Mucosa of descending colon (tissue), 3 donors: ENCODE results near the gene TMEM134. TPM values are rescaled to one million over a fixed set of nuclear protein-coding genes. Genes with fewer than 3 reads are reported as not detected.

ENCODE experiments used
- ATAC-seq: fragments of 200-7000 bp; cut with Tn5 transposase; one replicate; pipeline ENCODE4 v1.9.1; 2020; ENCODE audit warnings: mild to moderate bottlenecking, moderate library complexity
- DNase-seq, 3 donors: peaks; one replicate each; pipeline ENCODE4 v3.0.0-alpha.2; 2020
- H3K36me3 ChIP-seq: fragments of 200-600 bp; one replicate; pipeline ENCODE4 v1.8.0; 2021; ENCODE audit warnings: low read depth, mild to moderate bottlenecking
- H3K4me1 ChIP-seq: fragments of 200-600 bp; one replicate; pipeline ENCODE4 v1.8.0; 2021; ENCODE audit warnings: low read depth, mild to moderate bottlenecking
- H3K4me3 ChIP-seq: fragments of 200-600 bp; one replicate; pipeline ENCODE4 v1.8.0; 2021; ENCODE audit warnings: mild to moderate bottlenecking
- H3K9me3 ChIP-seq: fragments of 200-600 bp; one replicate; pipeline ENCODE4 v1.8.0; 2021; ENCODE audit warnings: mild to moderate bottlenecking
- CTCF ChIP-seq: fragments of 200-600 bp; IDR thresholded peaks from one replicate; pipeline ENCODE4 v1.8.0; 2022; ENCODE audit warnings: antibody characterized with exemption, mild to moderate bottlenecking
- intact Hi-C, 2 donors: fragments of 100-400 bp; cut with DNase I in 1 of 2; cut with micrococcal nuclease in 1 of 2; formaldehyde crosslinking; loops; one replicate each; pipeline versions ENCODE4 v1.11.0 to v1.11.1; 2022; cut with DNase I, micrococcal nuclease
- total RNA-seq, 3 donors: library from RNA; stranded (reverse); fragmentation: NEBNext Ultra II Directional in 2 of 3; extraction: Animal tissue kit (Norgen Biotek cat#: 25700) in 2 of 3; gene quantifications; one replicate each; pipeline versions ENCODE4 v1.2.1 to v1.2.4, GENCODE V29; 2021 to 2023
- donor health status: DM: no; HTN: no; CAD: no; lungs with moderate emphysema.
- donor health status: DM: no; HTN: no; CAD: no.
- donor health status: DM: no; HTN: yes; CAD: no.

The TMEM134 gene
- total RNA-seq, 3 donors from 2014 or later = 44.7 to 82.2 (median 60.9) TPM

GRCh38 chr11:67505605-67506396 is 36.8 kb upstream of the TMEM134 start:
- Histone ChIP-seq H3K4me1 (peaks cover 31% of the 10 kb centered on the region), H3K9me3 (no peaks in the 10 kb centered on the region), H3K36me3 (no peaks in the 10 kb centered on the region), H3K4me3 (no peak overlapping the region)
- TF ChIP-seq CTCF = peak; percentile 95
- ATAC-seq (peak; percentile 65), DNase-seq (peak; percentile 94 to 96 (median 95))
- intact Hi-C loops = no loop called here

- ATAC-seq (peak; percentile 54), DNase-seq (peak; percentile 85 to 92 (median 90))
- intact Hi-C loops = no loop called here
- peak within 1 kb of the TSS; percentile 81 for H3K4me3 ChIP-seq
- peaks cover 31% of the 10 kb centered on the region for H3K4me1 ChIP-seq
- no peaks in the 10 kb centered on the region for H3K9me3 ChIP-seq
- TF ChIP-seq CTCF = no peak
- no peaks in the 10 kb centered on the region for H3K36me3 ChIP-seq
These were observed 36.0 kb upstream of the TMEM134 start, which contains the start of gene PITPNM1 for GRCh38 chr11:67504950-67505581. PITPNM1 (minus strand) TSS chr11:67505363; CDS start chr11:67504180, 1,183 bp downstream.

GRCh38 chr11:67504005-67504949 is 35.2 kb upstream of the TMEM134 start:
- DNase-seq (peak in 2 of 3 donors; percentile 43 to 58), ATAC-seq (no peak)
- H3K4me3 ChIP-seq = peak overlapping the region; percentile 81
- intact Hi-C loops = no loop called here
- peaks cover 31% of the 10 kb centered on the region for H3K4me1 ChIP-seq
- TF ChIP-seq CTCF = no peak
- no peaks in the 10 kb centered on the region for H3K9me3 ChIP-seq
- H3K36me3 ChIP-seq = no peaks in the 10 kb centered on the region

GRCh38 chr11:67503119-67504004 is 34.3 kb upstream of the TMEM134 start:
- H3K4me1 ChIP-seq = peaks cover 31% of the 10 kb centered on the region
- intact Hi-C loops = no loop called here
- H3K36me3 ChIP-seq = no peaks in the 10 kb centered on the region
- no peak for ATAC-seq
- no peak for TF ChIP-seq CTCF
- peak in 2 of 3 donors; percentile 46 to 60 for DNase-seq
- H3K9me3 ChIP-seq = no peaks in the 10 kb centered on the region
- H3K4me3 ChIP-seq = no peak overlapping the region
